ENCODE data around the gene AGTPBP1.

DNA sequence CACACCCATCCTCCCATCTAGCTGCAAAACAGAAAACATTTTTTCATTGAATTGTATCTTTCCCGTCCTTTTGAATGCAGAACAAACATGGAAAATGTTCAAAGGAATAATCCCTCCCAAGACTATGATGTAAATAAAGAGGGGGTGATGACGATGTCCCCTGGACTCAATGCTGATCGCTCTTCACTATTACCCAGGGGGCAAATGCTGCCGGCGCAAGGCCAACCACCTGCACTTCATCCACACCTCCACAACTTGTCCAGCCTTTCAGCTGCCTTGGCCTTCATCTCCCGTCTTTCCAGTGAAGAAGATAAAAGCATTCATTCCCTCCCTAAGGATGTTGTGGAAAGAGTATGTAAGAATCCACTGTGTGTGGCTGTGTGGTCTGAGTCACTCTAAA is 240.3 kb downstream of the AGTPBP1 start:
- no peak for TF ChIP-seq POLR2A (conservative IDR thresholded peaks at IDR 0.05)
- no peak for TF ChIP-seq ZKSCAN1 (IDR thresholded peaks at IDR 0.05; ENCODE audit: low read depth, low read length)
- TF ChIP-seq ELF4 (CRISPR knock-in tag; IDR thresholded peaks at IDR 0.05): no peak
- no peak for TF ChIP-seq YY1 (IDR thresholded peaks at IDR 0.05; ENCODE audit: borderline replicate concordance in 1 of 3, control insufficient read depth in 1 of 3, extremely low read depth in 1 of 3, insufficient read depth in 3 of 3, insufficient read length in 1 of 3, insufficient replicate concordance in 2 of 3, low read depth in 1 of 3, low read length in 2 of 3)
- TF ChIP-seq, protein P1, sequence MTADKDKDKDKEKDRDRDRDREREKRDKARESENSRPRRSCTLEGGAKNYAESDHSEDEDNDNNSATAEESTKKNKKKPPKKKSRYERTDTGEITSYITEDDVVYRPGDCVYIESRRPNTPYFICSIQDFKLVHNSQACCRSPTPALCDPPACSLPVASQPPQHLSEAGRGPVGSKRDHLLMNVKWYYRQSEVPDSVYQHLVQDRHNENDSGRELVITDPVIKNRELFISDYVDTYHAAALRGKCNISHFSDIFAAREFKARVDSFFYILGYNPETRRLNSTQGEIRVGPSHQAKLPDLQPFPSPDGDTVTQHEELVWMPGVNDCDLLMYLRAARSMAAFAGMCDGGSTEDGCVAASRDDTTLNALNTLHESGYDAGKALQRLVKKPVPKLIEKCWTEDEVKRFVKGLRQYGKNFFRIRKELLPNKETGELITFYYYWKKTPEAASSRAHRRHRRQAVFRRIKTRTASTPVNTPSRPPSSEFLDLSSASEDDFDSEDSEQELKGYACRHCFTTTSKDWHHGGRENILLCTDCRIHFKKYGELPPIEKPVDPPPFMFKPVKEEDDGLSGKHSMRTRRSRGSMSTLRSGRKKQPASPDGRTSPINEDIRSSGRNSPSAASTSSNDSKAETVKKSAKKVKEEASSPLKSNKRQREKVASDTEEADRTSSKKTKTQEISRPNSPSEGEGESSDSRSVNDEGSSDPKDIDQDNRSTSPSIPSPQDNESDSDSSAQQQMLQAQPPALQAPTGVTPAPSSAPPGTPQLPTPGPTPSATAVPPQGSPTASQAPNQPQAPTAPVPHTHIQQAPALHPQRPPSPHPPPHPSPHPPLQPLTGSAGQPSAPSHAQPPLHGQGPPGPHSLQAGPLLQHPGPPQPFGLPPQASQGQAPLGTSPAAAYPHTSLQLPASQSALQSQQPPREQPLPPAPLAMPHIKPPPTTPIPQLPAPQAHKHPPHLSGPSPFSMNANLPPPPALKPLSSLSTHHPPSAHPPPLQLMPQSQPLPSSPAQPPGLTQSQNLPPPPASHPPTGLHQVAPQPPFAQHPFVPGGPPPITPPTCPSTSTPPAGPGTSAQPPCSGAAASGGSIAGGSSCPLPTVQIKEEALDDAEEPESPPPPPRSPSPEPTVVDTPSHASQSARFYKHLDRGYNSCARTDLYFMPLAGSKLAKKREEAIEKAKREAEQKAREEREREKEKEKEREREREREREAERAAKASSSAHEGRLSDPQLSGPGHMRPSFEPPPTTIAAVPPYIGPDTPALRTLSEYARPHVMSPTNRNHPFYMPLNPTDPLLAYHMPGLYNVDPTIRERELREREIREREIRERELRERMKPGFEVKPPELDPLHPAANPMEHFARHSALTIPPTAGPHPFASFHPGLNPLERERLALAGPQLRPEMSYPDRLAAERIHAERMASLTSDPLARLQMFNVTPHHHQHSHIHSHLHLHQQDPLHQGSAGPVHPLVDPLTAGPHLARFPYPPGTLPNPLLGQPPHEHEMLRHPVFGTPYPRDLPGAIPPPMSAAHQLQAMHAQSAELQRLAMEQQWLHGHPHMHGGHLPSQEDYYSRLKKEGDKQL (CRISPR knock-in tag; IDR thresholded peaks at IDR 0.05; ENCODE audit: borderline replicate concordance): no peak
- no peak for TF ChIP-seq FOXA1 (IDR thresholded peaks at IDR 0.05; ENCODE audit: borderline replicate concordance)
- no peak for TF ChIP-seq KAT7 (CRISPR knock-in tag; IDR thresholded peaks at IDR 0.05; ENCODE audit: borderline replicate concordance)
- no peak for TF ChIP-seq EP300 (IDR thresholded peaks at IDR 0.05; ENCODE audit: low read length)
- TF ChIP-seq RBM22 (IDR thresholded peaks at IDR 0.05; ENCODE audit: low read depth, low read length, poor library complexity, severe bottlenecking): no peak

All from K562 (cell line).